Measurements from ENCODE around the gene HECW1. TPM values are rescaled to one million over a fixed set of nuclear protein-coding genes. Genes with fewer than 3 reads are reported as not detected.

HECW1 gene
- polyA plus RNA-seq, 1 donor (not counting 4 experiments of a cell fraction or from before 2014, with no cell fraction given) = not detected

- H3K4me2 ChIP-seq (ENCODE audit: control insufficient read depth, extremely low read depth, insufficient read depth, low read depth, low read length) = no peak overlapping the region
- H3K4me1 ChIP-seq (ENCODE audit: control insufficient read depth, extremely low read depth, insufficient read depth, low read length) = peaks cover 3% of the 10 kb centered on the region
- H3K36me3 ChIP-seq (ENCODE audit: control insufficient read depth in 2 of 2, extremely low read depth in 1 of 2, insufficient read depth in 2 of 2, low read length in 2 of 2) = no peaks in the 10 kb centered on the region
- no peak overlapping the region for H3K27ac ChIP-seq (ENCODE audit: control insufficient read depth, insufficient read depth, low read length)
- FAIRE-seq (no peak), DNase-seq (ENCODE audit: low read depth, low spot score) (no peak)
- H3K27me3 ChIP-seq (ENCODE audit: control insufficient read depth, extremely low read depth, insufficient read depth, low read length) = no peaks in the 10 kb centered on the region
- no peak overlapping the region for H3K4me3 ChIP-seq (ENCODE audit: control insufficient read depth in 2 of 3, extremely low read depth in 1 of 3, insufficient read depth in 2 of 3, low read depth in 1 of 3, low read length in 3 of 3)
- TF ChIP-seq CTCF (optimal IDR thresholded peaks at IDR 0.05 in 1 of 3, IDR thresholded peaks at IDR 0.05 in 1 of 3, conservative IDR thresholded peaks at IDR 0.05 in 1 of 3; ENCODE audit: extremely low read depth in 1 of 3, insufficient read depth in 2 of 3, low read length in 3 of 3) = no peak
- H3K9me3 ChIP-seq (ENCODE audit: control insufficient read depth, low read depth, low read length) = no peaks in the 10 kb centered on the region
- dilution Hi-C loops (cut with MboI; ENCODE audit: extremely low pct_ligation_motif_present, low sequenced_read_pairs) = no loop called here
- no peaks in the 10 kb centered on the region for H3K79me2 ChIP-seq (ENCODE audit: control insufficient read depth, insufficient read depth, low read length)
- H3K9ac ChIP-seq (ENCODE audit: control insufficient read depth, extremely low read depth, insufficient read depth, low read length) = no peak overlapping the region
- no peaks in the 10 kb centered on the region for H3K9me1 ChIP-seq (ENCODE audit: control insufficient read depth, extremely low read depth, insufficient read depth, low read length)
- no peaks in the 10 kb centered on the region for H4K20me1 ChIP-seq (ENCODE audit: control insufficient read depth, extremely low read depth, insufficient read depth, low read length)
- no peak overlapping the region for H2AFZ ChIP-seq (ENCODE audit: control insufficient read depth, low read length)
Measured at GRCh38 chr7:43482679-43483252, 370.3 kb downstream of the HECW1 start.

DNA sequence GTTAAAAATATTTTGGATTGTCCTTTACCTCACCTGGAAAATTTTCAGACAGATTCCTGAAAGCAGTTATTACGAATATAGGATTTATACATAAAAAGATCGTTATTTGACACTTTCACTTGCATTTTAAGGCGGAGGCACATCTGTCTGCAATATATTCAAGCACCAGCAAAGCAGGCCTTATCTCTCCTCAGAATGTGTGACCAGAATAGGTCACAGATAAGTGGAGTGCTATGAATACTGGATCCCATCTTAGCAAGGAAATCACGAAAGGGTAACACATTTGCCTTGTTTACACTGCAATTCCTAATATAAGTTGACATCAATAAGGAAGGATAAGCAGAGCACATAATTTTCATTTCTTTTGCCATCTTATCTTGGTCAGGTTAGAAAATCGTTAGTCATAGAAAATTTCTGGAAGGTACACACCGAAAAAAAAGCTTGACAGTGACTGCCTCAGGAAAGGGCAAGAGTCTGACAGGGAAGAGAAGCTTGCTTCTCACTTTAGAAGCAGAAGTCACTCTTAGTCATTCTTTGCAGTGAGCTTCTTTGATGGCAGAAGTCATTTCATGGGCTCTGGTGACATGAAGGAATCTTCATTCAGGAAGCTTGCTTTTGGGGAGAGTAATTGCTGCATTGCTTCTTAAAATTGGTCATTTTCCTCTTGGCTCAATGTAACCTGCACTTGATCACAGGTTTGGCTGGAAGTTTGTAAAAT, 372.4 kb downstream of the HECW1 start:
- H3K9ac ChIP-seq (ENCODE audit: control insufficient read depth, extremely low read depth, insufficient read depth, low read length) = no peak overlapping the region
- H3K79me2 ChIP-seq (ENCODE audit: control insufficient read depth, insufficient read depth, low read length) = no peaks in the 10 kb centered on the region
- DNase-seq (ENCODE audit: low read depth, low spot score) = no peak
- no peak overlapping the region for H3K4me3 ChIP-seq (ENCODE audit: control insufficient read depth in 2 of 3, extremely low read depth in 1 of 3, insufficient read depth in 2 of 3, low read depth in 1 of 3, low read length in 3 of 3)
- H4K20me1 ChIP-seq (ENCODE audit: control insufficient read depth, extremely low read depth, insufficient read depth, low read length) = no peaks in the 10 kb centered on the region
- H3K27me3 ChIP-seq (ENCODE audit: control insufficient read depth, extremely low read depth, insufficient read depth, low read length) = no peaks in the 10 kb centered on the region
- TF ChIP-seq CTCF (optimal IDR thresholded peaks at IDR 0.05 in 1 of 3, IDR thresholded peaks at IDR 0.05 in 1 of 3, conservative IDR thresholded peaks at IDR 0.05 in 1 of 3; ENCODE audit: extremely low read depth in 1 of 3, insufficient read depth in 2 of 3, low read length in 3 of 3) = no peak
- no peak for TF ChIP-seq EZH2 (IDR thresholded peaks at IDR 0.05; ENCODE audit: low read length)
- no peak for FAIRE-seq
- H3K9me3 ChIP-seq (ENCODE audit: control insufficient read depth, low read depth, low read length) = no peaks in the 10 kb centered on the region
- peaks cover 3% of the 10 kb centered on the region for H3K4me1 ChIP-seq (ENCODE audit: control insufficient read depth, extremely low read depth, insufficient read depth, low read length)
- no peaks in the 10 kb centered on the region for H3K36me3 ChIP-seq (ENCODE audit: control insufficient read depth in 2 of 2, extremely low read depth in 1 of 2, insufficient read depth in 2 of 2, low read length in 2 of 2)
- H3K9me1 ChIP-seq (ENCODE audit: control insufficient read depth, extremely low read depth, insufficient read depth, low read length) = no peaks in the 10 kb centered on the region
- no peak overlapping the region for H2AFZ ChIP-seq (ENCODE audit: control insufficient read depth, low read length)
- H3K4me2 ChIP-seq (ENCODE audit: control insufficient read depth, extremely low read depth, insufficient read depth, low read depth, low read length) = no peak overlapping the region
- H3K27ac ChIP-seq (ENCODE audit: control insufficient read depth, insufficient read depth, low read length) = no peak overlapping the region
- dilution Hi-C loops (cut with MboI; ENCODE audit: extremely low pct_ligation_motif_present, low sequenced_read_pairs) = no loop called here

Data from keratinocyte (primary cell).